Sigmoid colon (tissue), 4 donors: ENCODE results near the gene MYL7.

Experiments used
- EP300 ChIP-seq, 4 donors: sonication (generic); formaldehyde crosslinking; IDR thresholded peaks; one replicate each; pipeline ENCODE4 v1.6.1; 2017; ENCODE audit warnings: antibody characterized with exemption in 4 of 4
- POLR2A ChIP-seq, 2 donors: fragments of 450-650 bp; IDR thresholded peaks; one replicate each; pipeline ENCODE4 v1.6.1; 2016; ENCODE audit warnings: antibody characterized with exemption in 2 of 2, mild to moderate bottlenecking in 2 of 2, moderate library complexity in 2 of 2
- POLR2AphosphoS5 ChIP-seq, 4 donors: sonication (generic); formaldehyde crosslinking; IDR thresholded peaks; one replicate each; pipeline ENCODE4 v1.6.1; 2017; ENCODE audit warnings: antibody characterized with exemption in 4 of 4
- TF ChIP-seq, protein P1 (sequence below), 4 experiments: fragments of 450-650 bp in 3 of 4; fragments of 200-600 bp in 1 of 4; IDR thresholded peaks; one replicate each; pipeline ENCODE4 v1.5.1; 2016 to 2019; ENCODE audit warnings: antibody characterized with exemption in 4 of 4, mild to moderate bottlenecking in 3 of 4, moderate library complexity in 2 of 4

DNA sequence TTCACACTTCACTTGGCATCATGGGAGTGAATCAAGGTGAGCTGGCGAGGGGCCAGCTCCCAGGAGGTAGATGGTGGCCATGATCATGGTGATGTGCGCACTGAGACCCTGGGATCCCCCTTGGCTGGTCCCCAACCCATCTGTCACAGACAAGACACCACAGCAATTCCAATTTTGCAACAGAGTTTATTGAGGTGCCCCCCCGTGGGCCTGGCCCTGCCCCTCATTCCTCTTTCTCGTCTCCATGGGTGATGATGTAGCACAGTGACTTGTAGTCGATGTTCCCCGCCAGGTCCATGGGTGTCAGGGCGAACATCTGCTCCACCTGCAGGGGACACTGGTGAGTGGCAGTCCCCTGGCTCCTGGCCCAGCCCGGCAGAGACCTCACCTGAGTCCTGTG is 2.4 kb downstream of the MYL7 start:
- TF ChIP-seq, protein P1, sequence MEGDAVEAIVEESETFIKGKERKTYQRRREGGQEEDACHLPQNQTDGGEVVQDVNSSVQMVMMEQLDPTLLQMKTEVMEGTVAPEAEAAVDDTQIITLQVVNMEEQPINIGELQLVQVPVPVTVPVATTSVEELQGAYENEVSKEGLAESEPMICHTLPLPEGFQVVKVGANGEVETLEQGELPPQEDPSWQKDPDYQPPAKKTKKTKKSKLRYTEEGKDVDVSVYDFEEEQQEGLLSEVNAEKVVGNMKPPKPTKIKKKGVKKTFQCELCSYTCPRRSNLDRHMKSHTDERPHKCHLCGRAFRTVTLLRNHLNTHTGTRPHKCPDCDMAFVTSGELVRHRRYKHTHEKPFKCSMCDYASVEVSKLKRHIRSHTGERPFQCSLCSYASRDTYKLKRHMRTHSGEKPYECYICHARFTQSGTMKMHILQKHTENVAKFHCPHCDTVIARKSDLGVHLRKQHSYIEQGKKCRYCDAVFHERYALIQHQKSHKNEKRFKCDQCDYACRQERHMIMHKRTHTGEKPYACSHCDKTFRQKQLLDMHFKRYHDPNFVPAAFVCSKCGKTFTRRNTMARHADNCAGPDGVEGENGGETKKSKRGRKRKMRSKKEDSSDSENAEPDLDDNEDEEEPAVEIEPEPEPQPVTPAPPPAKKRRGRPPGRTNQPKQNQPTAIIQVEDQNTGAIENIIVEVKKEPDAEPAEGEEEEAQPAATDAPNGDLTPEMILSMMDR (IDR thresholded peaks at IDR 0.05): no peak
- no peak for TF ChIP-seq EP300 (IDR thresholded peaks at IDR 0.05)
- no peak for TF ChIP-seq POLR2A (IDR thresholded peaks at IDR 0.05)
- no peak for TF ChIP-seq POLR2AphosphoS5 (IDR thresholded peaks at IDR 0.05)
